H9 (cell line): Measurements from ENCODE around the gene CADM1. TPM values are rescaled to one million over a fixed set of nuclear protein-coding genes. Genes with fewer than 3 reads are reported as not detected.

ENCODE experiments used
- DNase-seq: peaks from one replicate; pipeline ENCODE4 v3.0.0-alpha.2; 2017
- H2AFZ ChIP-seq: one replicate; pipeline ENCODE4 v1.6.1; 2013; ENCODE audit warnings: mild to moderate bottlenecking, low read length, control low read depth, moderate library complexity
- H2AK5ac ChIP-seq: 2 replicates; pipeline ENCODE4 v1.6.1; 2013; ENCODE audit warnings: low read length, control low read depth, mixed read lengths; ENCODE audit not compliant: insufficient read length
- H2BK120ac ChIP-seq: one replicate; pipeline ENCODE4 v1.6.1; 2013; ENCODE audit warnings: low read depth, mild to moderate bottlenecking, low read length, control low read depth, inconsistent platforms; ENCODE audit not compliant: poor library complexity, severe bottlenecking
- H2BK12ac ChIP-seq: 2 replicates; pipeline ENCODE4 v1.6.1; 2013; ENCODE audit warnings: low read length, control low read depth, mixed read lengths, low read depth; ENCODE audit not compliant: insufficient read length
- H2BK15ac ChIP-seq: 2 replicates; pipeline ENCODE4 v1.6.1; 2013; ENCODE audit warnings: low read depth, low read length, control low read depth
- H2BK20ac ChIP-seq: one replicate; pipeline ENCODE4 v1.6.1; 2013; ENCODE audit warnings: low read depth, mild to moderate bottlenecking, low read length, control low read depth, inconsistent platforms; ENCODE audit not compliant: poor library complexity, severe bottlenecking
- H2BK5ac ChIP-seq: 2 replicates; pipeline ENCODE4 v1.6.1; 2013; ENCODE audit warnings: low read length, control low read depth, mixed read lengths; ENCODE audit not compliant: insufficient read length
- H3K14ac ChIP-seq: 2 replicates; pipeline ENCODE4 v1.6.1; 2013; ENCODE audit warnings: low read length, control low read depth; ENCODE audit not compliant: insufficient read depth
- H3K18ac ChIP-seq: 2 replicates; pipeline ENCODE4 v1.6.1; 2013; ENCODE audit warnings: low read depth, mild to moderate bottlenecking, mixed read lengths, low read length, control low read depth; ENCODE audit not compliant: insufficient read length
- H3K23ac ChIP-seq: 2 replicates; pipeline ENCODE4 v1.6.1; 2013; ENCODE audit warnings: low read length, control low read depth, mixed read lengths, low read depth; ENCODE audit not compliant: insufficient read length
- H3K23me2 ChIP-seq: 2 replicates; pipeline ENCODE4 v1.6.1; 2013; ENCODE audit warnings: low read depth, mild to moderate bottlenecking, mixed read lengths, low read length, control low read depth; ENCODE audit not compliant: insufficient read length, poor library complexity, severe bottlenecking
- H3K27ac ChIP-seq: 2 replicates; pipeline ENCODE4 v1.5.1; 2013; ENCODE audit warnings: low read length, control low read depth, mixed read lengths, low read depth; ENCODE audit not compliant: insufficient read length
- H3K27me3 ChIP-seq: 2 replicates; pipeline ENCODE4 v1.6.1; 2013; ENCODE audit warnings: low read length, control low read depth, inconsistent platforms; ENCODE audit not compliant: insufficient read depth
- H3K4ac ChIP-seq: 2 replicates; pipeline ENCODE4 v1.6.1; 2013; ENCODE audit warnings: low read depth, mild to moderate bottlenecking, control low read depth, inconsistent platforms, low read length, moderate library complexity
- H3K4me1 ChIP-seq: 2 replicates; pipeline ENCODE4 v1.6.1; 2013; ENCODE audit warnings: low read length, control low read depth, inconsistent platforms; ENCODE audit not compliant: insufficient read depth
- H3K4me2 ChIP-seq: 2 replicates; pipeline ENCODE4 v1.6.1; 2013; ENCODE audit warnings: low read length, control low read depth, mixed read lengths; ENCODE audit not compliant: insufficient read length, insufficient read depth
- H3K56ac ChIP-seq: 2 replicates; pipeline ENCODE4 v1.6.1; 2013; ENCODE audit warnings: low read depth, mild to moderate bottlenecking, mixed read lengths, low read length, control low read depth; ENCODE audit not compliant: insufficient read length
- H3K79me1 ChIP-seq: 2 replicates; pipeline ENCODE4 v1.6.1; 2013; ENCODE audit warnings: low read depth, mild to moderate bottlenecking, moderate library complexity, low read length, control low read depth, inconsistent platforms; ENCODE audit not compliant: insufficient read depth, poor library complexity, severe bottlenecking
- H3K79me2 ChIP-seq: 2 replicates; pipeline ENCODE4 v1.6.1; 2013; ENCODE audit warnings: low read length, control low read depth, inconsistent platforms; ENCODE audit not compliant: insufficient read depth
- H3K9ac ChIP-seq: 2 replicates; pipeline ENCODE4 v1.6.1; 2013; ENCODE audit warnings: low read length, control low read depth, mixed read lengths; ENCODE audit not compliant: insufficient read length; ENCODE audit errors: extremely low read depth
- H3K9me3 ChIP-seq: one replicate; pipeline ENCODE4 v1.6.1; 2013; ENCODE audit warnings: low read depth, low read length, inconsistent platforms; ENCODE audit not compliant: control insufficient read depth
- H3T11ph ChIP-seq: one replicate; pipeline ENCODE4 v1.6.1; 2013; ENCODE audit warnings: mild to moderate bottlenecking, low read length, control low read depth, inconsistent platforms
- H4K20me1 ChIP-seq: one replicate; pipeline ENCODE4 v1.6.1; 2013; ENCODE audit not compliant: control insufficient read depth, insufficient read length, insufficient read depth
- H4K5ac ChIP-seq: 2 replicates; pipeline ENCODE4 v1.6.1; 2013; ENCODE audit warnings: low read depth, mild to moderate bottlenecking, mixed read lengths, low read length, control low read depth; ENCODE audit not compliant: insufficient read length
- H4K8ac ChIP-seq: replicated peaks from 2 replicates; pipeline ENCODE4 v1.6.1; 2013; ENCODE audit warnings: low read length, control low read depth, mixed read lengths, low read depth; ENCODE audit not compliant: insufficient read length
- H4K91ac ChIP-seq: 2 replicates; pipeline ENCODE4 v1.6.1; 2013; ENCODE audit warnings: low read depth, mild to moderate bottlenecking, moderate library complexity, mixed read lengths, low read length, control low read depth; ENCODE audit not compliant: insufficient read length
- H3K27ac Mint-ChIP-seq, 3 experiments: 2 replicates in 2 of 3; 3 replicates in 1 of 3; pipeline ENCODE4 v1.8.0; 2020 to 2021; ENCODE audit warnings: mixed read lengths in 3 of 3, mild to moderate bottlenecking in 1 of 3, moderate library complexity in 1 of 3
- H3K27me3 Mint-ChIP-seq: 2 replicates; pipeline ENCODE4 v1.8.0; 2021; ENCODE audit warnings: low read depth, mild to moderate bottlenecking, moderate library complexity, mixed read lengths
- H3K36me3 Mint-ChIP-seq, 3 experiments: 2 replicates in 2 of 3; 3 replicates in 1 of 3; pipeline ENCODE4 v1.8.0; 2020 to 2021; ENCODE audit warnings: low read depth in 3 of 3, mixed read lengths in 3 of 3; ENCODE audit not compliant: insufficient read depth in 1 of 3
- H3K4me1 Mint-ChIP-seq, 2 experiments: 2 replicates each; pipeline ENCODE4 v1.8.0; 2020; ENCODE audit warnings: mixed read lengths in 2 of 2
- H3K4me3 Mint-ChIP-seq, 2 experiments: 2 replicates in 1 of 2; 3 replicates in 1 of 2; pipeline ENCODE4 v1.8.0; 2020 to 2021; ENCODE audit warnings: mild to moderate bottlenecking in 2 of 2, mixed read lengths in 2 of 2, moderate library complexity in 1 of 2
- H3K9me3 Mint-ChIP-seq, 2 experiments: 2 replicates in 1 of 2; 3 replicates in 1 of 2; pipeline ENCODE4 v1.8.0; 2020; ENCODE audit warnings: mild to moderate bottlenecking in 2 of 2, mixed read lengths in 2 of 2, moderate library complexity in 1 of 2
- WGBS: extraction: QIAGEN DNeasy Blood & Tissue Kit; methylation state at CpG from one replicate; pipeline ENCODE4 v1.1.7; 2013; ENCODE audit warnings: missing lambda C conversion rate, low lambda C conversion rate, mixed read lengths; ENCODE audit not compliant: insufficient read length; ENCODE audit errors: extremely low coverage; 5-methylcytosine and 5-hydroxymethylcytosine counted together
- total RNA-seq: library from RNA; stranded (reverse); gene quantifications from 2 replicates; pipeline ENCODE4 v1.2.1, GENCODE V29; 2021
- TF ChIP-seq, protein P1 (sequence below): fragments of 200-600 bp; sonication (generic); conservative IDR thresholded peaks from 3 replicates; pipeline ENCODE4 v1.8.0; 2021; ENCODE audit warnings: antibody characterized with exemption, mild to moderate bottlenecking

Gene CADM1
- total RNA-seq, 1 experiment from 2014 or later = 11.9 TPM

DNA sequence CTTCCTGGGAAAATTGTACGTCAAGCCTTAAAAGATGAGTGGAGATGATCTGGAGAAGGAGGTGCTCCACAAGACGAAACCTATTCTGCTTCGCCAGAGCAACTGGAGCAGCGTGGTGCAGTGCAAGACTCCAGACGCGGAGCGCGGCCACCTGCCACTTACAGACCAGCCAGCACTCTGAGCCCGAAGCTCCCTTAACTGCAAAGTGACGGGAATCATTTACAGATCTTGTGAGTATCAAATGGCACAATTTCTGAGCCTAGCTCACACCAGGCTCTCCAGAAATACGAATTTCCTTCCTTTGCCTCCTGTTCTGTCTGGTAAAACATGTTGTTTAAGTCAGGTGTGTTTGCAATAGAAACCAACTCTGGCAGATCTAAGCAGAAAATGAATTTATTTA, 369.3 kb downstream of the CADM1 start:
- H2AK5ac ChIP-seq = no peak overlapping the region
- no peak overlapping the region for H4K5ac ChIP-seq
- no peak overlapping the region for H2BK5ac ChIP-seq
- no peak overlapping the region for H4K91ac ChIP-seq
- H3K9me3 ChIP-seq = no peaks in the 10 kb centered on the region
- H3K23ac ChIP-seq = no peak overlapping the region
- Mint-ChIP-seq H3K4me1 (peaks cover 10 to 11% of the 10 kb centered on the region in 2 experiments), H3K4me3 (no peak overlapping the region), H3K9me3 (no peaks in the 10 kb centered on the region), H3K36me3 (no peaks in the 10 kb centered on the region), H3K27me3 (peaks cover 11% of the 10 kb centered on the region), H3K27ac (no peak overlapping the region)
- H4K8ac ChIP-seq = no peak overlapping the region
- no peak overlapping the region for H3K56ac ChIP-seq
- no peaks in the 10 kb centered on the region for H4K20me1 ChIP-seq
- no peaks in the 10 kb centered on the region for H3K23me2 ChIP-seq
- H2BK12ac ChIP-seq = no peak overlapping the region
- H3K18ac ChIP-seq = no peak overlapping the region
- no peak overlapping the region for H3K4me2 ChIP-seq
- H2BK120ac ChIP-seq = no peak overlapping the region
- DNase-seq = no peak
- H3K14ac ChIP-seq = no peak overlapping the region
- H3T11ph ChIP-seq = no peak overlapping the region
- H3K27me3 ChIP-seq = no peaks in the 10 kb centered on the region
- TF ChIP-seq, protein P1, sequence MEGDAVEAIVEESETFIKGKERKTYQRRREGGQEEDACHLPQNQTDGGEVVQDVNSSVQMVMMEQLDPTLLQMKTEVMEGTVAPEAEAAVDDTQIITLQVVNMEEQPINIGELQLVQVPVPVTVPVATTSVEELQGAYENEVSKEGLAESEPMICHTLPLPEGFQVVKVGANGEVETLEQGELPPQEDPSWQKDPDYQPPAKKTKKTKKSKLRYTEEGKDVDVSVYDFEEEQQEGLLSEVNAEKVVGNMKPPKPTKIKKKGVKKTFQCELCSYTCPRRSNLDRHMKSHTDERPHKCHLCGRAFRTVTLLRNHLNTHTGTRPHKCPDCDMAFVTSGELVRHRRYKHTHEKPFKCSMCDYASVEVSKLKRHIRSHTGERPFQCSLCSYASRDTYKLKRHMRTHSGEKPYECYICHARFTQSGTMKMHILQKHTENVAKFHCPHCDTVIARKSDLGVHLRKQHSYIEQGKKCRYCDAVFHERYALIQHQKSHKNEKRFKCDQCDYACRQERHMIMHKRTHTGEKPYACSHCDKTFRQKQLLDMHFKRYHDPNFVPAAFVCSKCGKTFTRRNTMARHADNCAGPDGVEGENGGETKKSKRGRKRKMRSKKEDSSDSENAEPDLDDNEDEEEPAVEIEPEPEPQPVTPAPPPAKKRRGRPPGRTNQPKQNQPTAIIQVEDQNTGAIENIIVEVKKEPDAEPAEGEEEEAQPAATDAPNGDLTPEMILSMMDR = no peak
- no CpG with 5 or more reads among the region's 11 CpGs for WGBS
- no peak overlapping the region for H3K27ac ChIP-seq
- no peak overlapping the region for H2BK20ac ChIP-seq
- H3K4ac ChIP-seq = no peak overlapping the region
- no peaks in the 10 kb centered on the region for H3K79me2 ChIP-seq
- H3K79me1 ChIP-seq = no peaks in the 10 kb centered on the region
- no peaks in the 10 kb centered on the region; the same call in none of the 2 replicates for H3K4me1 ChIP-seq
- no peak overlapping the region for H2BK15ac ChIP-seq
- H3K9ac ChIP-seq = no peak overlapping the region
- no peak overlapping the region for H2AFZ ChIP-seq
